ENCODE results near the gene SLC18A3. TPM values are rescaled to one million over a fixed set of nuclear protein-coding genes. Genes with fewer than 3 reads are reported as not detected.

Gene SLC18A3
- total RNA-seq, 1 donor from 2014 or later = 0.34 TPM

DNA sequence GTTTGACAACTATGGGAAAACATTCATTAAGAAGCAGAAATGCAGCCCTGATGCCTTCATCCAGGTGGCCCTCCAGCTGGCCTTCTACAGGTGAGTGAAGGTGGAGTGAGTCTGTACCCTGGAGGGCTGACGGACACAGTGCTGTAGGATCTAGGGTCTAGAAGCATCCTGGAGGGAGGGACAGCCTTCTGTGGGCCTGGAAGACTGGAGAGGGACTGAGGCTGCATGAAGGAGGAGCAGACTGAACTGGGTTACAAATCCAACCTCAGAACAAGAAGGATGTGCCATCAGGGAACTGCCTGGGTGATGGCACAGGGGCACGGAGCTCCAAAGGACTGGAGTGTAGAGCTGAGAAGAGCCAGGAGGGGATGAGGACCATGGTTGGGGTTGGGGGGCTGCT is 41.8 kb downstream of the SLC18A3 start:
- Mint-ChIP-seq H3K27ac (no peak overlapping the region), H3K36me3 (no peaks in the 10 kb centered on the region), H3K27me3 (ENCODE audit: low read depth) (peaks cover 77% of the 10 kb centered on the region), H3K9me3 (no peaks in the 10 kb centered on the region), H3K4me1 (no peaks in the 10 kb centered on the region), H3K4me3 (no peak overlapping the region)
- DNase-seq (ENCODE audit: low spot score in 2 of 2, unreplicated experiment in 2 of 2) = peak in 1 of 2 experiments; percentile 24
- TF ChIP-seq, protein P1, sequence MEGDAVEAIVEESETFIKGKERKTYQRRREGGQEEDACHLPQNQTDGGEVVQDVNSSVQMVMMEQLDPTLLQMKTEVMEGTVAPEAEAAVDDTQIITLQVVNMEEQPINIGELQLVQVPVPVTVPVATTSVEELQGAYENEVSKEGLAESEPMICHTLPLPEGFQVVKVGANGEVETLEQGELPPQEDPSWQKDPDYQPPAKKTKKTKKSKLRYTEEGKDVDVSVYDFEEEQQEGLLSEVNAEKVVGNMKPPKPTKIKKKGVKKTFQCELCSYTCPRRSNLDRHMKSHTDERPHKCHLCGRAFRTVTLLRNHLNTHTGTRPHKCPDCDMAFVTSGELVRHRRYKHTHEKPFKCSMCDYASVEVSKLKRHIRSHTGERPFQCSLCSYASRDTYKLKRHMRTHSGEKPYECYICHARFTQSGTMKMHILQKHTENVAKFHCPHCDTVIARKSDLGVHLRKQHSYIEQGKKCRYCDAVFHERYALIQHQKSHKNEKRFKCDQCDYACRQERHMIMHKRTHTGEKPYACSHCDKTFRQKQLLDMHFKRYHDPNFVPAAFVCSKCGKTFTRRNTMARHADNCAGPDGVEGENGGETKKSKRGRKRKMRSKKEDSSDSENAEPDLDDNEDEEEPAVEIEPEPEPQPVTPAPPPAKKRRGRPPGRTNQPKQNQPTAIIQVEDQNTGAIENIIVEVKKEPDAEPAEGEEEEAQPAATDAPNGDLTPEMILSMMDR (IDR thresholded peaks at IDR 0.05; ENCODE audit: unreplicated experiment) = no peak

DNA sequence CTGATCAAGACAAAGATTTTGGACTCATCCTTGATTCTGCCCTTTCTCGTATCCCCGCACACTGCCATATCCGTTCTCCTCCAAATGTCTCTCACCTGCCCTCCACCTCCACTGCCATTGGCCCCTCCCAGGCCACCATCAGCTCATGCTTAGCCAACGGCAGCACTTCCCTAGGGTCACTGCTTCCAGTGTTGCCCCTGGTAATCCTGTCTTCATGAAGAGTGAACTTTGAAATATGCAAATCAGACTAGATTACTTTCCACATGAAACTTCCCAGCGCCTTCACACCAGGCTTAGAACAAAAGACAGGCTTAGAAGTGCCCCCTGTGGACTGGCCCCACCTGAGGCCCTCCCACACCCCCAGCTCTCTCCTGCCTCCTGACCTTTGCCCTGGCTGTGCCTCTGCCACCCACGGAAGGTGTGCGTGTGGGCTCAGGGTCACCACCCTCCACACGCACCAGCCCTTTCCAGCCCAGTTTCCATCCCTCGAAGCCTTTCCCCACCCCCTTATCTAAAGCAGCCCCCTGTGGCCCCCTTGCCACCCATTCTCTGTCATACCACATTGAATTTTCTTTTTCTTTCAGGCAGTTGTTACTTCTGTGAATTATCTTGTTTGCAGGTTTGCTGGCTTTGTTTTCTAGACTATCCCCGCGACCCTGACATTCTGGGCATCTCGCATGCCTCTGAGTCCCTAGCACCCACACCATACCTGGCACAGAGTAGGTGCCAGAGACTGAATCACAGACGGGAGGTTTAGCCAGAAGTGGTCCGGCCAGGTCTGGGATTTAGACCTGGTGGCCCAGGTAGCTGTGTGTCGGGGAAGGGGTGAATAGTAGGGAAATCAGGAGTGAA is 42.5 kb downstream of the SLC18A3 start:
- H3K4me3 Mint-ChIP-seq = no peak overlapping the region
- no peaks in the 10 kb centered on the region for H3K36me3 Mint-ChIP-seq
- no peaks in the 10 kb centered on the region for H3K4me1 Mint-ChIP-seq
- no peaks in the 10 kb centered on the region for H3K9me3 Mint-ChIP-seq
- DNase-seq (ENCODE audit: low spot score in 2 of 2, unreplicated experiment in 2 of 2) = peak in 1 of 2 experiments; percentile 25
- H3K27me3 Mint-ChIP-seq (ENCODE audit: low read depth) = peaks cover 70% of the 10 kb centered on the region
- TF ChIP-seq, protein P1 (IDR thresholded peaks at IDR 0.05; ENCODE audit: unreplicated experiment) = no peak
- H3K27ac Mint-ChIP-seq = no peak overlapping the region

DNA sequence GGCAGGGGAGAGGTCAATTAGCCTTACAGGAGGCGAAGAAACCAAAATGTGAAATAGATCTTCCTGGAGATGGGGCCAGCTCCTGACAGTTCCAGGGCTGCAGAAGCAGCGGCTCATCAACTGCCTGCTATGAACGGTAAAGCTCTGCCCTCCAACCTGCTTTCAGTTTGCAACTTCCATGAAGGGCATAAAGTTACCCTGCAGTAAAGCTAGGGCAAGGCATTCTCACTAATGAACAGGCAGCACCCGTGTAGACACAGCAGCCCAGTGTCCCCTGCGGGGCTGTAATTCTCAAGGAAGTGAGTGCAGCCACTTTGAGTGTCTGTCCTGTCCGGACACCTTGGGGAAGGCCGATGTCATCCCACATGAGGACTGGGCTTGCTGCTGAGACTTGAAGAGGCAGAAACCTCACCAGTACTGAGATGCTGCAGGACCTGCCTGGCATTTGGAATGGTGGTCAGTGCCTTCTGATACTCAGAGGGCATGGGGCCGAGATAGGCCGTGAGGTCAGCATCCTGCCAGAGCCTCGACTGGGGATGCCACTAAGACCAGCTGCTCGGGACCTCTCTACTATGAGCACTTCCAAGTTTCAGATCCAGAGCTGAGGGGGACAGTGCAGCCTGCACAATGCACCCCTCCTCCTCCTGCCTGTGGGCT is 43.3 kb downstream of the SLC18A3 start:
- Mint-ChIP-seq H3K4me3 (no peak overlapping the region), H3K9me3 (no peaks in the 10 kb centered on the region), H3K36me3 (no peaks in the 10 kb centered on the region), H3K4me1 (no peaks in the 10 kb centered on the region), H3K27me3 (ENCODE audit: low read depth) (peaks cover 63% of the 10 kb centered on the region), H3K27ac (no peak overlapping the region)
- peak in 1 of 2 experiments; percentile 13 for DNase-seq (ENCODE audit: low spot score in 2 of 2, unreplicated experiment in 2 of 2)
- TF ChIP-seq, protein P1 (IDR thresholded peaks at IDR 0.05; ENCODE audit: unreplicated experiment) = no peak

DNA sequence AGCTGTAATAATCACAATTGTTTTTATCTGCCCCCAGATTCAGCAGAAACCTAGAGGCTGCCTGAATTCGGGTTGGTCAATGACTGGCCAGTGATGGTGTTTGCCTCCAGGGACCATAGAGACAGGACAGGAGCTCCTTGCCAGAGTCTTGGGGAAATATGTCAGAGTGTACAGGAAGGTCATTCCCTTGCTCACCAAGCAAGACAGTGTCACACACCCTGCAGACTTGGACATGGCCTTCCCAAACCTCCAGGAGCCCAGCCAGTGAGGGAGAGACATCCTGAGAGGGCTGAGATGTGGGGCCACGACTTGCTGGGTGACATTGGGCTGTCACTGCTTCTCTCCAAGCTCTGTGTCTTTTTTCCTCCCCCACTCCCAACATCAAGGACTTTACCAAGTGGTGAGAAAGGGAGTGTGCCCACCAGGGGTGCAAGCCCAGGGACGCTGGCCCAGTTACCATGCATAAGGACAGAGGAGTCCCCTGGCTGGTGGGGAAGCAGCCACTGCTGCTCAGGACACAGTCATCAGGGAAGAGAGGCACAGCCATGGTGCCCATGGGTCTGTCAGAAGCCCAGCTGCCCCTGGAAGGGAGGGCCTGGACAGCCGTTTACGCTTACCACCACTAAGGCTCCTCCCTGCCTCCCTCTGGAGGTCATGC is 44.1 kb downstream of the SLC18A3 start:
- no peaks in the 10 kb centered on the region for H3K4me1 Mint-ChIP-seq
- peaks cover 56% of the 10 kb centered on the region for H3K27me3 Mint-ChIP-seq (ENCODE audit: low read depth)
- H3K27ac Mint-ChIP-seq = no peak overlapping the region
- no peak overlapping the region for H3K4me3 Mint-ChIP-seq
- no peaks in the 10 kb centered on the region for H3K36me3 Mint-ChIP-seq
- DNase-seq (ENCODE audit: low spot score in 2 of 2, unreplicated experiment in 2 of 2) = peak in 1 of 2 experiments; percentile 25
- TF ChIP-seq, protein P1 (IDR thresholded peaks at IDR 0.05; ENCODE audit: unreplicated experiment) = no peak
- peaks cover 6% of the 10 kb centered on the region for H3K9me3 Mint-ChIP-seq

DNA sequence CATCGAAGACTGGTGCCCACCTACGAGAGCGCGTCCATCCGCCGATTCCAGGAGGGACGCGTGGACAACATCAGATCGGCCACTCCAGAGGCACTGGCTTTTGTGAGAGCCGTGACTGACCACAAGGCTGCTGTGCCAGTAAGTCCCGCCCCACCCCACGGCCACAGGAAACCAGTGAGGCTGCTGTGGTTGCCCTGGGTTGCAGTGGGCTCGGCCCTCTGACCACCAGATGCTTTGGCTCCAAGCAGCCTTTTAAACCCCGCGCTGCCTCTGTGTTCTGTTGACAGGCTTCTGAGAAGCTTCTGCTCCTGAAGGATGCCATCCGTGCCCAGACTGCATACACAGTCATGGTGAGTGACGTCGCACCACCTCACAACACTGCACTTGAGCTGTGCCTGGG is 45.0 kb downstream of the SLC18A3 start:
- no peak overlapping the region for H3K27ac Mint-ChIP-seq
- H3K27me3 Mint-ChIP-seq (ENCODE audit: low read depth) = peaks cover 51% of the 10 kb centered on the region
- H3K9me3 Mint-ChIP-seq = peaks cover 12% of the 10 kb centered on the region
- H3K4me1 Mint-ChIP-seq = no peaks in the 10 kb centered on the region
- TF ChIP-seq, protein P1 (IDR thresholded peaks at IDR 0.05; ENCODE audit: unreplicated experiment) = no peak
- no peaks in the 10 kb centered on the region for H3K36me3 Mint-ChIP-seq
- H3K4me3 Mint-ChIP-seq = no peak overlapping the region
- DNase-seq (ENCODE audit: low spot score in 2 of 2, unreplicated experiment in 2 of 2) = no peak

All from mesothelial cell of epicardium (in vitro differentiated cells).